IMR-90 (cell line): ENCODE data around the gene CROCC2. TPM values are rescaled to one million over a fixed set of nuclear protein-coding genes. Genes with fewer than 3 reads are reported as not detected.

Experiments used
- ATAC-seq: fragments of 200-7000 bp; cut with Tn5 transposase; 2 replicates; pipeline ENCODE4 v1.9.1; 2020; ENCODE audit warnings: low read depth, mild to moderate bottlenecking, moderate library complexity
- BruUV-seq: library from RNA; stranded (reverse); fragments of 400-500 nt; replicated peaks from 2 replicates; lab custom pipeline; 2021; lab: Mats Ljungman, UMichigan
- CTCF ChIA-PET: fragments of 300-600 bp; formaldehyde crosslinking; extraction: SDS; loops from one replicate; lab custom pipeline; 2021; ENCODE audit warnings: antibody characterized with exemption; lab: Yijun Ruan, JAX
- POLR2A ChIA-PET: fragments of 300-600 bp; sonication (Branson Sonifier 250); formaldehyde crosslinking; loops from one replicate; lab custom pipeline; 2022; ENCODE audit warnings: antibody characterized with exemption; ENCODE audit not compliant: unreplicated experiment; lab: Charles Lee
- DNase-seq: peaks from one replicate; pipeline ENCODE4 v3.0.0; 2013
- H2AFZ ChIP-seq: replicated peaks from 2 replicates; pipeline ENCODE3; 2013; ENCODE audit warnings: low read length, mild to moderate bottlenecking; ENCODE audit not compliant: poor library complexity
- H2AK5ac ChIP-seq: 2 replicates; pipeline ENCODE4 v1.6.1; 2013; ENCODE audit warnings: low read depth, low read length, inconsistent platforms
- H2AK9ac ChIP-seq: replicated peaks from 2 replicates; pipeline ENCODE3; 2013; ENCODE audit warnings: mild to moderate bottlenecking, low read depth, low read length, moderate library complexity; ENCODE audit not compliant: poor library complexity
- H2BK120ac ChIP-seq: 2 replicates; pipeline ENCODE4 v1.6.1; 2013; ENCODE audit warnings: low read depth, low read length, inconsistent platforms
- H2BK15ac ChIP-seq: 3 replicates; pipeline ENCODE4 v1.6.1; 2013; ENCODE audit warnings: low read depth, low read length, inconsistent platforms
- H2BK20ac ChIP-seq: 2 replicates; pipeline ENCODE4 v1.6.1; 2013; ENCODE audit warnings: low read depth, mild to moderate bottlenecking, inconsistent platforms, low read length, moderate library complexity
- H2BK5ac ChIP-seq: 2 replicates; pipeline ENCODE4 v1.6.1; 2013; ENCODE audit warnings: mild to moderate bottlenecking, low read depth, low read length, inconsistent platforms; ENCODE audit not compliant: poor library complexity, severe bottlenecking
- H3K14ac ChIP-seq: replicated peaks from 2 replicates; pipeline ENCODE4 v1.6.1; 2013; ENCODE audit warnings: low read depth, low read length, inconsistent platforms
- H3K18ac ChIP-seq: 2 replicates; pipeline ENCODE4 v1.6.1; 2013; ENCODE audit warnings: low read depth, low read length, control low read depth
- H3K23ac ChIP-seq: 2 replicates; pipeline ENCODE4 v1.6.1; 2013; ENCODE audit warnings: low read depth, low read length, inconsistent platforms
- H3K27ac ChIP-seq: 2 replicates; pipeline ENCODE4 v1.5.1; 2013; ENCODE audit warnings: mild to moderate bottlenecking, control low read depth, low read length; ENCODE audit not compliant: insufficient read depth
- H3K27me3 ChIP-seq: 2 replicates; pipeline ENCODE4 v1.6.1; 2013; ENCODE audit warnings: low read length; ENCODE audit not compliant: control insufficient read depth, insufficient read depth
- H3K36me3 ChIP-seq: 2 replicates; pipeline ENCODE4 v1.6.1; 2013; ENCODE audit warnings: low read length, mixed read lengths; ENCODE audit not compliant: control insufficient read depth, insufficient read depth
- H3K4ac ChIP-seq: 2 replicates; pipeline ENCODE4 v1.6.1; 2013; ENCODE audit warnings: low read depth, low read length, inconsistent platforms
- H3K4me1 ChIP-seq: 2 replicates; pipeline ENCODE4 v1.6.1; 2013; ENCODE audit warnings: low read length, mixed read lengths; ENCODE audit not compliant: control insufficient read depth, insufficient read depth
- H3K4me2 ChIP-seq: 2 replicates; pipeline ENCODE4 v1.6.1; 2013; ENCODE audit warnings: low read depth, mild to moderate bottlenecking, control low read depth, low read length, moderate library complexity
- H3K4me3 ChIP-seq: 2 replicates; pipeline ENCODE4 v1.5.1; 2013; ENCODE audit warnings: low read depth, mild to moderate bottlenecking, control low read depth, low read length, moderate library complexity; ENCODE audit not compliant: insufficient read depth
- H3K56ac ChIP-seq: 2 replicates; pipeline ENCODE4 v1.6.1; 2013; ENCODE audit warnings: low read length, inconsistent platforms; ENCODE audit not compliant: insufficient read depth; ENCODE audit errors: extremely low read depth
- H3K79me1 ChIP-seq, 2 experiments: 2 replicates each; pipeline ENCODE4 v1.6.1; 2013; ENCODE audit warnings: low read length in 2 of 2, inconsistent platforms in 1 of 2, low read depth in 1 of 2
- H3K9ac ChIP-seq: 2 replicates; pipeline ENCODE4 v1.6.1; 2013; ENCODE audit warnings: low read depth, low read length, control low read depth
- H3K9me1 ChIP-seq: 2 replicates; pipeline ENCODE4 v1.6.1; 2013; ENCODE audit warnings: low read length, inconsistent platforms; ENCODE audit not compliant: insufficient read depth
- H3K9me3 ChIP-seq: 2 replicates; pipeline ENCODE4 v1.6.1; 2013; ENCODE audit warnings: low read length; ENCODE audit not compliant: control insufficient read depth, insufficient read depth
- H4K20me1 ChIP-seq: 2 replicates; pipeline ENCODE4 v1.6.1; 2013; ENCODE audit warnings: low read length, inconsistent platforms; ENCODE audit not compliant: insufficient read depth
- H4K5ac ChIP-seq: 2 replicates; pipeline ENCODE4 v1.6.1; 2013; ENCODE audit warnings: mild to moderate bottlenecking, low read depth, low read length, control low read depth
- H4K8ac ChIP-seq, 2 experiments: 2 replicates each; pipeline ENCODE4 v1.6.1; 2013; ENCODE audit warnings: low read depth in 2 of 2, low read length in 2 of 2, control low read depth in 1 of 2, inconsistent platforms in 1 of 2
- H4K91ac ChIP-seq: 2 replicates; pipeline ENCODE4 v1.6.1; 2013; ENCODE audit warnings: low read depth, low read length, inconsistent platforms; ENCODE audit not compliant: insufficient read depth
- BHLHE40 ChIP-seq: fragments of 150-350 bp; IDR thresholded peaks from 2 replicates; pipeline ENCODE4 v1.6.1; 2016; ENCODE audit warnings: mild to moderate bottlenecking, low read depth, low read length
- CEBPB ChIP-seq: IDR thresholded peaks from 2 replicates; pipeline ENCODE4 v1.6.1; 2012; ENCODE audit warnings: low read depth, low read length, improper control_type of control experiment
- CHD1 ChIP-seq: IDR thresholded peaks from 2 replicates; pipeline ENCODE4 v1.6.1; 2012; ENCODE audit warnings: low read depth, low read length, improper control_type of control experiment
- ELK1 ChIP-seq: fragments of 150-350 bp; IDR thresholded peaks from 2 replicates; pipeline ENCODE4 v1.6.1; 2016; ENCODE audit warnings: low read depth, mild to moderate bottlenecking, low read length, moderate library complexity, borderline replicate concordance
- FOS ChIP-seq: fragments of 150-350 bp; IDR thresholded peaks from 2 replicates; pipeline ENCODE4 v1.6.1; 2016; ENCODE audit warnings: low read depth, low read length
- MAFK ChIP-seq: IDR thresholded peaks from 2 replicates; pipeline ENCODE4 v1.6.1; 2012; ENCODE audit warnings: low read depth, low read length, improper control_type of control experiment
- MAZ ChIP-seq: IDR thresholded peaks from 2 replicates; pipeline ENCODE4 v1.6.1; 2012; ENCODE audit warnings: low read depth, mild to moderate bottlenecking, low read length, improper control_type of control experiment, moderate library complexity, borderline replicate concordance
- MXI1 ChIP-seq: IDR thresholded peaks from 2 replicates; pipeline ENCODE4 v1.6.1; 2012; ENCODE audit warnings: low read depth, mild to moderate bottlenecking, low read length, moderate library complexity, borderline replicate concordance
- NFE2L2 ChIP-seq: fragments of 150-350 bp; IDR thresholded peaks from 2 replicates; pipeline ENCODE4 v1.6.1; 2016; ENCODE audit warnings: low read depth, mild to moderate bottlenecking, low read length
- POLR2A ChIP-seq: IDR thresholded peaks from 2 replicates; pipeline ENCODE4 v1.6.1; 2012; ENCODE audit warnings: mild to moderate bottlenecking, low read depth, low read length
- RAD21 ChIP-seq: IDR thresholded peaks from 2 replicates; pipeline ENCODE4 v1.6.1; 2012; ENCODE audit warnings: low read length, improper control_type of control experiment
- RFX5 ChIP-seq: IDR thresholded peaks from 2 replicates; pipeline ENCODE4 v1.8.0; 2012; ENCODE audit warnings: low read depth, mild to moderate bottlenecking, low read length, moderate library complexity
- SMC3 ChIP-seq: fragments of 150-350 bp; IDR thresholded peaks from 2 replicates; pipeline ENCODE4 v1.6.1; 2016; ENCODE audit warnings: low read depth, mild to moderate bottlenecking, antibody characterized with exemption, low read length, moderate library complexity
- WGBS, 2 experiments: methylation state at CpG; one replicate each; pipeline versions ENCODE4 v1.1.5 to v1.1.7; 2013; ENCODE audit warnings: missing lambda C conversion rate in 2 of 2; ENCODE audit not compliant: insufficient read length in 1 of 2; ENCODE audit errors: extremely low coverage in 2 of 2; 5-methylcytosine and 5-hydroxymethylcytosine counted together
- dilution Hi-C: fragments of 300-500 bp; cut with HindIII; formaldehyde crosslinking; loops from one replicate; pipeline ENCODE4 v1.14.3; 2018; ENCODE audit warnings: low sequenced_read_pairs; ENCODE audit not compliant: unreplicated experiment
- in situ Hi-C: fragments of 300-500 bp; cut with MboI; formaldehyde crosslinking; loops from 3 replicates; pipeline ENCODE4 v1.14.3; 2019; ENCODE audit warnings: low sequenced_read_pairs, inconsistent platforms, mixed read lengths
- intact Hi-C: fragments of 100-400 bp; cut with micrococcal nuclease; formaldehyde crosslinking; loops from 2 replicates; pipeline ENCODE4 v1.10.0; 2022
- polyA plus RNA-seq, 3 experiments: library from polyadenylated mRNA; depleted of rRNA; stranded (reverse); fragments of >200 nt; gene quantifications; 2 replicates each; pipeline ENCODE4 v1.2.3, GENCODE V29; 2012; ENCODE audit warnings: low replicate concordance in 1 of 3
- total RNA-seq: library from RNA; depleted of rRNA; stranded (reverse); fragments of >200 nt; gene quantifications from 2 replicates; pipeline ENCODE4 v1.2.3, GENCODE V29; 2012
- TF ChIP-seq, protein P1 (sequence below): fragments of 150-350 bp; IDR thresholded peaks from 2 replicates; pipeline ENCODE4 v1.6.1; 2017; ENCODE audit warnings: mild to moderate bottlenecking, antibody characterized with exemption, low read length, low read depth
- TF ChIP-seq, protein P2 (sequence below): conservative IDR thresholded peaks from 2 replicates; pipeline ENCODE4 v1.5.1; 2012; ENCODE audit warnings: mild to moderate bottlenecking, low read depth, low read length, improper control_type of control experiment

CROCC2 gene
- total and polyA plus RNA-seq, 2 of the 4 experiments (the other 2 are of a cell fraction), result not detected

DNA sequence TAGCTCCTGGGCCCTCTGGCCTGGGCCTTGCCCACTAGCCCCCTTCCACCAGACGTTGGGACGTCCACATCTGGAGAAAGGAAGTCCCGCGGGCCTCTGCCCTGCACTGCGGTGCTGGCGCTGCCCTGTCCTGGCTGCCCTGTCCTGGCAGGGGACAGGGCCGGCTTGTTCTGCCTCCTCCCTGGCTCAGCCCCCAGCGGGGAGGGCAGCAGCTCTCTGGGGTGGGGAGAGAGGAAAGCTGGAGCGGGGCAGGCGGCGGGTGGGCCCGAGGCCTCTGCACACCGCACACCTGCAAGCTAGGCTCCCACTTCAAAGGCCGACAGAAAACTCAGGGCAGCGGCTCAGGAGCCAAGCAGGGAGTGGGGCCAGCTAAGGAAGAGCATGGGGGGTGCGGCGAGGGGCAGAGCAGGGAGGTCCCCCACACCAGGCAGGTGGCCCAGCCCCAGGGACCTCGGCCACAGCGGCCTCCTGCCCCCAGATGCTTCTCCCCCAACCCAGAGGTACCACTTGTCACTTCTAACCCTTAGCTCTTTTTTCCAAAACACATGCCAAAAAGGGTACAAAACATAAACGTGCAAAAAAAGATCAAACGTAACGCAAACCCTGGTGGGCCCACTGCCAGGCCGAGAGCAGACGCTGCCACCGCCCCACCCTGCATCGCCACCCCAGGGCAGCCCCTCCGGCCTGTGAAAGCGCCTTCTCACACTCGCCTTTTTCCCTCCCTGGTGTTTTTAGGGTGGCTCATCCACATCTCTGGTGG is 105.8 kb downstream of the CROCC2 start:
- Histone ChIP-seq H3K9ac (no peak overlapping the region), H3K4me2 (no peak overlapping the region), H2AK5ac (no peak overlapping the region), H3K9me3 (no peaks in the 10 kb centered on the region), H4K5ac (no peak overlapping the region), H2BK15ac (no peak overlapping the region), H3K18ac (no peak overlapping the region), H3K4me3 (no peak overlapping the region), H3K27me3 (no peaks in the 10 kb centered on the region), H4K20me1 (no peaks in the 10 kb centered on the region), H2BK20ac (no peak overlapping the region), H3K79me1 (peaks cover 0 to 5% of the 10 kb centered on the region in 2 experiments; a peak in 1 of 4 replicates), H3K56ac (no peak overlapping the region), H2AFZ (no peak overlapping the region), H3K27ac (no peak overlapping the region), H3K4me1 (peaks cover 13% of the 10 kb centered on the region; the same call in 1 of the 2 replicates), H2AK9ac (no peak overlapping the region), H3K9me1 (peaks cover 8% of the 10 kb centered on the region; the same call in 1 of the 2 replicates), H2BK5ac (no peak overlapping the region), H3K4ac (no peak overlapping the region), H4K91ac (no peak overlapping the region), H3K36me3 (peaks cover 5% of the 10 kb centered on the region; the same call in 1 of the 2 replicates), H4K8ac (no peak overlapping the region), H3K23ac (no peak overlapping the region), H2BK120ac (no peak overlapping the region), H3K14ac (no peak overlapping the region)
- in situ Hi-C loops (no loop called here), dilution Hi-C loops (no loop called here), intact Hi-C loops (no loop called here)
- 83% methylated on average over 6 of the region's 29 CpGs; no CpG with 5 or more reads in 1 of the 2 experiments for WGBS, 2 experiments
- no TSS peak for BruUV-seq
- ChIA-PET CTCF (interaction anchor here (0.6 kb wide), 1 partner anchor 11 kb away, joined by 3 read pairs; no protein-coding TSS in a partner anchor), POLR2A (no interaction called here)
- ATAC-seq, result no peak
- DNase-seq, result no peak
- TF ChIP-seq RAD21 (no peak), CHD1 (no peak), ELK1 (no peak), SMC3 (no peak), CEBPB (no peak), MAFK (no peak), POLR2A (no peak), NFE2L2 (no peak), FOS (no peak), MXI1 (no peak), RFX5 (no peak), MAZ (no peak), BHLHE40 (no peak)
- TF ChIP-seq, protein P1, sequence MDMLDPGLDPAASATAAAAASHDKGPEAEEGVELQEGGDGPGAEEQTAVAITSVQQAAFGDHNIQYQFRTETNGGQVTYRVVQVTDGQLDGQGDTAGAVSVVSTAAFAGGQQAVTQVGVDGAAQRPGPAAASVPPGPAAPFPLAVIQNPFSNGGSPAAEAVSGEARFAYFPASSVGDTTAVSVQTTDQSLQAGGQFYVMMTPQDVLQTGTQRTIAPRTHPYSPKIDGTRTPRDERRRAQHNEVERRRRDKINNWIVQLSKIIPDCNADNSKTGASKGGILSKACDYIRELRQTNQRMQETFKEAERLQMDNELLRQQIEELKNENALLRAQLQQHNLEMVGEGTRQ, result no peak
- TF ChIP-seq, protein P2, sequence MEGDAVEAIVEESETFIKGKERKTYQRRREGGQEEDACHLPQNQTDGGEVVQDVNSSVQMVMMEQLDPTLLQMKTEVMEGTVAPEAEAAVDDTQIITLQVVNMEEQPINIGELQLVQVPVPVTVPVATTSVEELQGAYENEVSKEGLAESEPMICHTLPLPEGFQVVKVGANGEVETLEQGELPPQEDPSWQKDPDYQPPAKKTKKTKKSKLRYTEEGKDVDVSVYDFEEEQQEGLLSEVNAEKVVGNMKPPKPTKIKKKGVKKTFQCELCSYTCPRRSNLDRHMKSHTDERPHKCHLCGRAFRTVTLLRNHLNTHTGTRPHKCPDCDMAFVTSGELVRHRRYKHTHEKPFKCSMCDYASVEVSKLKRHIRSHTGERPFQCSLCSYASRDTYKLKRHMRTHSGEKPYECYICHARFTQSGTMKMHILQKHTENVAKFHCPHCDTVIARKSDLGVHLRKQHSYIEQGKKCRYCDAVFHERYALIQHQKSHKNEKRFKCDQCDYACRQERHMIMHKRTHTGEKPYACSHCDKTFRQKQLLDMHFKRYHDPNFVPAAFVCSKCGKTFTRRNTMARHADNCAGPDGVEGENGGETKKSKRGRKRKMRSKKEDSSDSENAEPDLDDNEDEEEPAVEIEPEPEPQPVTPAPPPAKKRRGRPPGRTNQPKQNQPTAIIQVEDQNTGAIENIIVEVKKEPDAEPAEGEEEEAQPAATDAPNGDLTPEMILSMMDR, result no peak
